NCI-H2107 treated with DMSO at 0.1 percent for 48 hours (cell line): ENCODE data around the gene TRIM34.
"Not testable (repeated sequence)": the region's sequence is repeated elsewhere in the genome, so short reads cannot be mapped to it uniquely, and the experiment has no call there.

Experiments used
- DNase-seq: peaks from one replicate; lab custom pipeline; 2025; ENCODE audit not compliant: unreplicated experiment; lab: John Stamatoyannopoulos, UW

Gene TRIM34

DNA sequence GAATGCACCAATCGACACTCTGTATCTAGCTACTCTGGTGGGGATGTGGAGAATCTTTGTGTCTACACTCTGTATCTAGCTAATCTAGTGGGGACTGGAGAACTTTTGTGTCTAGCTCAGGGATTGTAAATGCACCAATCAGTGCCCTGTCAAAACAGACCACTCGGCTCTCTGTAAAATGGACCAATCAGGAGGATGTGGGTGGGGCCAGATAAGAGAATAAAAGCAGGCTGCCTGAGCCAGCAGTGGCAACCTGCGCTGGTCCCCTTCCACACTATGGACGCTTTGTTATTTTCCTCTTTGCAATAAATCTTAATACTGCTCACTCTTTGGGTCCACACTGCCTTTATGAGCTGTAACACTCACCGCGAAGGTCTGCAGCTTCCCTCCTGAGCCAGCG is 58.8 kb downstream of the TRIM34 start:
- DNase-seq = not testable (repeated sequence)

- DNase-seq = no peak
Observed at GRCh38 chr11:5684036-5684645, 59.3 kb downstream of the TRIM34 start.

GRCh38 chr11:5684646-5685362 is 60.0 kb downstream of the TRIM34 start, which contains the start of gene TRIM5:
TSS of gene TRIM5 (minus strand) at chr11:5685074. CDS start at chr11:5680177, 4,897 bp downstream.
- DNase-seq = no peak

GRCh38 chr11:5686426-5686825 is 61.6 kb downstream of the TRIM34 start:
- DNase-seq = no peak

GRCh38 chr11:5688482-5688881 is 63.7 kb downstream of the TRIM34 start:
- no peak for DNase-seq

DNA sequence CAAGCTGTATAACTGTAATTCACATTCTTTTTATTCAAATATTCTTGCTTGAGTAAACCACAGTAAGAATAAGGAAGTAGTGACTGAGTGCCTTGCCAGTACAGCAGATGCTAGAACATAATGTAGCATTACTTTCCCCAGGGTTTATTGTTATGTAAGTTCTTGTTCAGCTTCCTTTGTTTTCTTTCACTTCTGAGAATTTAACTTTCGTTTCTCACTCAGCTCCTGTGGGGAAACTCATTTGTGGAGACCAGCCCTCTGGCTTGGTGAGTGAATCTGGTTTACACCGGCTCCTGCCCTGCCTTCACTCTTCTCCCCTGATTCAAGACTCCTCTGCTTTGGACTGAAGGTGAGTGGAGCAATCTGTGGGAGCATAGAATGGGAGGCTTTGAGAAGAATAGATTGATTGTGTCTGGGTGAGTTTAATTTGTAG is 64.8 kb downstream of the TRIM34 start, which contains the start of gene TRIM22:
TRIM22 (plus strand) TSS at position 240 of the 433 bp plus-strand sequence. CDS start 6,443 bp downstream, outside the sequence.
- DNase-seq = no peak

DNA sequence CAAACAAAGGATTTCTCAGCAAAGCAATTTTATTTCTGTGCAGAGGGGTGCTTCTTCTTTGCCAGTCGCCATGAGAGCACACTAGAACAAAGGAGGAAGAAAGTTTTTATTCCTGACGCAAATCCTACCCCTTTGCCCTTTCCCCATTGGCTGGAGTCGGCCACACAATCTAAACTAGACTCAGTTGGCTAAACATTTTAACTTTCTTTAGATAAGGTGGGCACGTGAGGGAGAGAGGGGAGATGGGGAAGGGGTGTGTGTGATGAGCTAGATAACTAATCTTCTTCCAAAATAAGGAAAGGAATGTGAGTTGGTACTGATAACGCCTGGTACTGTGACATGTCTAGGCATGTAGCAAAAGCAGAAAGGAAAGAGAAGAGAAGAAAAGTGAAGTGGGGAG is 65.4 kb downstream of the TRIM34 start:
- no peak for DNase-seq

DNA sequence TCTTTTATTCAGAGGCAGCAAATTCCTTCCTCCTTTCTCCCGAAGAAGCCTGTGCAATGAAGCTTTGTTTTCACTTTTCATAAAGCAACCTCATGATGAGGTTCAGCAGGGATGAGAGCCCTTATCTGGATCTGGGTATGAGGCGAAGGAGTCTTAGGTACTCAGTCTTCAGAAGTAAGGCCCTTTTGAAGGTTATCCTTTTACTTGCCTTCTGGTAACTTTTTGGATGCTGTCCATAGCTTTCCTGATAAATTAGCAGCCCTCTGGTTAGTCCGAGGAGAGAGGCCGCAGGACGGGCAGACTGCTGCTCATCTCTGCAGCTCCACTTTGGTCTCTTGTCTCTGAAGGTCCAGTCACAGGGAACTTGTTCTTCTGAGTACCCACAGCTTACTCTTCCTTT is 65.9 kb downstream of the TRIM34 start:
- no peak for DNase-seq

DNA sequence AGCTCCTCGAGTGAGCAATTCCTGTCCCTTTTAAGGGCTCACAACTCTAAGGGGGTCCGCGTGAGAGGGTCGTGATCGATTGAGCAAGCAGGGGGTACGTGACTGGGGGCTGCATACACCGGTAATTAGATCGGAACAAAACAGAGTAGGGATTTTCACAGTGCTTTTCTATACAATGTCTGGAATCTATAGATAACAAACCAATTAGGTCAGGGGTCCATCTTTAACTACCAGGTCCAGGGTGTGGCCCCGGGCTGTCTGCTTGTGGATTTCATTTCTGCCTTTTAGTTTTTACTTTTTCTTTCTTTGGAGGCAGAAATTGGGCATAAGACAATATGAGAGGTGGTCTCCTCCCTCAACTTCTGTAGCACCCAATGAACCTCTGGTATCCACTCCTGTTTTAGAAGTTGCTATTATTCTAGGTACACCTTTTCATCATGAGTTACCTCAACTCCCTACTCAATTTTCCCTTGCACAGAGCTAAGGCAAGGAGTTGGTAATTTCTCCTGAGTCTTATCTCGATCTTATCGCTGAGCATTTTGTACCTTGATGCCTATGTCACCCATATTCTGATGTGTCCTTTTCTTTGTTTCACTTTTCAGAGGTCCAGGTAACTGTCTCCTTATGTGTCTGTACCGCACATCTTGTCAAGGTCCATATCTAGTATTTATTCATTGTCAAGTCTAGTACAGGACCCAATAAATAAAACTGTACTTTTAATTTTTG is 66.6 kb downstream of the TRIM34 start:
- not testable (repeated sequence) for DNase-seq

DNA sequence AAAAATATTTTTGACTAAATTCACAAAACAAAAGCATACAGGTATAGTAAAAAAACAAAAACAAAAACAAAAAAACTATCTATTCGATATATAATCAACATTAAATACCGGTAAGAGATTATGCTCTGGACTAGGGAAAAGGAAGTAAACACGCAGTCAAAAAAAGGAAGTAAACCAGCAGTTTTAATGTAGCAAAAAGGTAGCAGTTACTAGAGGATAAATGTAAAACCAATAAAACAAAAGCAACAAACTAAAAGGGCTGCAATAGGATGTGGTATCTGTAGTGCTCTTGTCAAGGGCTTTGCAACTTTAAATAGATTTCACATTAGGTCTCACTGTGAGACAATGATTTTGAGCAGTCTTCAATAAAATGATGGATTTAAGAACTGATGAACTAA is 67.2 kb downstream of the TRIM34 start:
- no peak for DNase-seq
